ACC112 (cell line): Measurements from ENCODE around the gene ACTR1A.
A peak's percentile ranks its signal among the peaks of the same experiment; 100 is the strongest.

Experiments
- H2AFZ ChIP-seq: fragments of 200-600 bp; sonication (generic); one replicate; pipeline ENCODE4 v1.6.0; 2017; ENCODE audit warnings: antibody characterized with exemption, low read length; ENCODE audit not compliant: unreplicated experiment
- H3K27ac ChIP-seq: fragments of 200-600 bp; sonication (generic); 2 replicates; pipeline ENCODE4 v1.5.1; 2014; ENCODE audit warnings: low read depth, mild to moderate bottlenecking, antibody characterized with exemption, low read length, moderate library complexity
- H3K27me3 ChIP-seq: fragments of 200-600 bp; sonication (generic); 2 replicates; pipeline ENCODE4 v1.6.1; 2014; ENCODE audit warnings: mild to moderate bottlenecking, antibody characterized with exemption, low read length, moderate library complexity, mixed read lengths; ENCODE audit not compliant: insufficient read depth
- H3K36me3 ChIP-seq: fragments of 200-600 bp; sonication (generic); 2 replicates; pipeline ENCODE4 v1.6.1; 2016; ENCODE audit warnings: mild to moderate bottlenecking, antibody characterized with exemption, low read length, moderate library complexity, mixed read lengths; ENCODE audit not compliant: insufficient read depth
- H3K4me1 ChIP-seq: fragments of 200-600 bp; sonication (generic); one replicate; pipeline ENCODE4 v1.6.1; 2016; ENCODE audit warnings: low read length, mixed read lengths; ENCODE audit not compliant: insufficient read depth, unreplicated experiment, control insufficient read depth
- H3K4me3 ChIP-seq: fragments of 200-600 bp; sonication (generic); 2 replicates; pipeline ENCODE4 v1.5.1; 2014; ENCODE audit warnings: mild to moderate bottlenecking, low read depth, low read length
- H3K79me2 ChIP-seq: fragments of 200-600 bp; sonication (generic); one replicate; pipeline ENCODE4 v1.6.0; 2016; ENCODE audit warnings: low read length; ENCODE audit not compliant: control insufficient read depth, unreplicated experiment, insufficient read depth

ACTR1A gene

GRCh38 chr10:102485093-102485784 lies 17.3 kb downstream of the ACTR1A start:
- Histone ChIP-seq H3K4me1 (no peaks in the 10 kb centered on the region), H3K4me3 (no peak overlapping the region), H3K27me3 (no peaks in the 10 kb centered on the region), H3K79me2 (no peaks in the 10 kb centered on the region), H2AFZ (no peak overlapping the region), H3K27ac (no peak overlapping the region), H3K36me3 (peaks cover 12% of the 10 kb centered on the region; the same call in 1 of the 2 replicates)

- Histone ChIP-seq H3K36me3 (peaks cover 11% of the 10 kb centered on the region; the same call in 1 of the 2 replicates), H3K4me1 (no peaks in the 10 kb centered on the region)
Observed at GRCh38 chr10:102484021-102484420, 18.5 kb downstream of the ACTR1A start.

GRCh38 chr10:102480396-102480795 lies 22.1 kb downstream of the ACTR1A start:
- Histone ChIP-seq H3K27me3 (no peaks in the 10 kb centered on the region), H3K4me3 (no peak overlapping the region), H3K27ac (no peak overlapping the region), H3K79me2 (no peaks in the 10 kb centered on the region), H2AFZ (no peak overlapping the region), H3K36me3 (peaks cover 4% of the 10 kb centered on the region; the same call in 1 of the 2 replicates), H3K4me1 (no peaks in the 10 kb centered on the region)

More at GRCh38 chr10:102484021-102484420, 18.5 kb downstream of the ACTR1A start:
- Histone ChIP-seq H3K27ac (no peak overlapping the region), H3K27me3 (no peaks in the 10 kb centered on the region), H3K4me3 (no peak overlapping the region), H2AFZ (no peak overlapping the region), H3K79me2 (no peaks in the 10 kb centered on the region)

GRCh38 chr10:102479651-102480050 lies 22.9 kb downstream of the ACTR1A start:
- no peak overlapping the region for H3K4me3 ChIP-seq
- no peaks in the 10 kb centered on the region for H3K27me3 ChIP-seq
- no peak overlapping the region for H3K27ac ChIP-seq
- no peaks in the 10 kb centered on the region; the same call in 1 of the 2 replicates for H3K36me3 ChIP-seq
- no peaks in the 10 kb centered on the region for H3K4me1 ChIP-seq
- H3K79me2 ChIP-seq: no peaks in the 10 kb centered on the region
- H2AFZ ChIP-seq: no peak overlapping the region

GRCh38 chr10:102476466-102477141 lies 25.9 kb downstream of the ACTR1A start:
- no peaks in the 10 kb centered on the region for H3K36me3 ChIP-seq
- H3K27ac ChIP-seq: no peak overlapping the region
- H3K27me3 ChIP-seq: no peaks in the 10 kb centered on the region
- H2AFZ ChIP-seq: no peak overlapping the region
- H3K4me1 ChIP-seq: no peaks in the 10 kb centered on the region
- no peaks in the 10 kb centered on the region for H3K79me2 ChIP-seq
- H3K4me3 ChIP-seq: no peak overlapping the region

GRCh38 chr10:102475451-102476040 lies 27.0 kb downstream of the ACTR1A start:
- Histone ChIP-seq H3K27me3 (no peaks in the 10 kb centered on the region), H3K4me3 (no peak overlapping the region), H3K79me2 (no peaks in the 10 kb centered on the region), H3K36me3 (no peaks in the 10 kb centered on the region), H3K27ac (no peak overlapping the region), H2AFZ (no peak overlapping the region), H3K4me1 (no peaks in the 10 kb centered on the region)

- H3K79me2 ChIP-seq: no peaks in the 10 kb centered on the region
- H3K4me1 ChIP-seq: peaks cover 5% of the 10 kb centered on the region
Observed at GRCh38 chr10:102473445-102474331, 28.8 kb downstream of the ACTR1A start.

GRCh38 chr10:102470579-102471546 lies 31.6 kb downstream of the ACTR1A start:
- H3K27ac ChIP-seq: no peak overlapping the region
- H3K4me1 ChIP-seq: peaks cover 13% of the 10 kb centered on the region
- H3K27me3 ChIP-seq: no peaks in the 10 kb centered on the region
- no peak overlapping the region for H3K4me3 ChIP-seq
- H2AFZ ChIP-seq: no peak overlapping the region
- no peaks in the 10 kb centered on the region for H3K79me2 ChIP-seq
- H3K36me3 ChIP-seq: no peaks in the 10 kb centered on the region

More at GRCh38 chr10:102473445-102474331, 28.8 kb downstream of the ACTR1A start:
- Histone ChIP-seq H3K36me3 (no peaks in the 10 kb centered on the region), H3K4me3 (no peak overlapping the region), H3K27me3 (no peaks in the 10 kb centered on the region), H2AFZ (no peak overlapping the region), H3K27ac (no peak overlapping the region)

GRCh38 chr10:102468683-102469082 lies 33.8 kb downstream of the ACTR1A start:
- Histone ChIP-seq H3K4me3 (no peak overlapping the region), H2AFZ (peak overlapping the region; percentile 9), H3K36me3 (no peaks in the 10 kb centered on the region), H3K79me2 (no peaks in the 10 kb centered on the region), H3K27ac (peak overlapping the region; percentile 22; the same call in 1 of the 2 replicates), H3K27me3 (no peaks in the 10 kb centered on the region), H3K4me1 (peaks cover 13% of the 10 kb centered on the region)
